Astrocyte of the spinal cord (primary cell): Measurements from ENCODE around the gene MYORG.
"Not testable (repeated sequence)": the region's sequence is repeated elsewhere in the genome, so short reads cannot be mapped to it uniquely, and the experiment has no call there.

Experiments
- DNase-seq: peaks from one replicate; pipeline ENCODE4 v3.0.0; 2011; ENCODE audit warnings: low read depth, low spot score
- H3K4me3 ChIP-seq: 2 replicates; pipeline ENCODE4 v1.5.1; 2011; ENCODE audit warnings: low read depth, mild to moderate bottlenecking, low read length, moderate library complexity
- CTCF ChIP-seq: IDR thresholded peaks from 2 replicates; pipeline ENCODE4 v1.5.1; 2012; ENCODE audit warnings: low read depth, mild to moderate bottlenecking, low read length, inconsistent platforms
- in situ Hi-C: cut with HindIII; loops from 2 replicates; pipeline ENCODE4 v1.10.0; 2017; ENCODE audit warnings: low sequenced_read_pairs

Gene MYORG

GRCh38 chr9:34370335-34370969, 6.2 kb downstream of the MYORG start:
- no peak for TF ChIP-seq CTCF
- H3K4me3 ChIP-seq: no peak overlapping the region
- in situ Hi-C loops: no loop called here
- DNase-seq: no peak

GRCh38 chr9:34369636-34370035, 7.1 kb downstream of the MYORG start:
- H3K4me3 ChIP-seq: no peak overlapping the region
- in situ Hi-C loops: no loop called here
- DNase-seq: no peak
- TF ChIP-seq CTCF: no peak

- in situ Hi-C loops, H3K4me3 ChIP-seq, DNase-seq: not testable (repeated sequence)
Observed at GRCh38 chr9:34368796-34369195, 7.9 kb downstream of the MYORG start.

- in situ Hi-C loops, DNase-seq: not testable (repeated sequence)
Observed at GRCh38 chr9:34367751-34368410, 8.8 kb downstream of the MYORG start.

GRCh38 chr9:34366365-34366764, 10.3 kb downstream of the MYORG start:
- in situ Hi-C loops: no loop called here
- H3K4me3 ChIP-seq: no peak overlapping the region
- TF ChIP-seq CTCF: no peak
- no peak for DNase-seq

More at GRCh38 chr9:34367751-34368410, 8.8 kb downstream of the MYORG start:
- not testable (repeated sequence) for H3K4me3 ChIP-seq

- TF ChIP-seq CTCF: no peak
- DNase-seq: no peak
- in situ Hi-C loops: no loop called here
- no peak overlapping the region for H3K4me3 ChIP-seq
Observed at GRCh38 chr9:34365282-34365681, 11.4 kb downstream of the MYORG start.

- in situ Hi-C loops: no loop called here
- H3K4me3 ChIP-seq: no peak overlapping the region
- peak; percentile 12 for DNase-seq
- TF ChIP-seq CTCF: no peak
Observed at GRCh38 chr9:34363619-34364351, 12.9 kb downstream of the MYORG start.
